ENCODE measurements around the gene C7orf57.
A peak's percentile ranks its signal among the peaks of the same experiment; 100 is the strongest.

C7orf57 gene

GRCh38 chr7:48084727-48085432 lies 49.5 kb downstream of the C7orf57 start:
- DNase-seq (ENCODE audit: extremely low read depth in 1 of 2, low read depth in 1 of 2), result peak; percentile 17 to 39

- no peak for DNase-seq (ENCODE audit: extremely low read depth in 1 of 2, low read depth in 1 of 2)
These were observed 50.1 kb downstream of the C7orf57 start for GRCh38 chr7:48085433-48085791.

- no peak for DNase-seq (ENCODE audit: extremely low read depth in 1 of 2, low read depth in 1 of 2)
These were observed 50.6 kb downstream of the C7orf57 start for GRCh38 chr7:48085942-48086341.

- DNase-seq (ENCODE audit: extremely low read depth in 1 of 2, low read depth in 1 of 2), result no peak
These were observed 52.0 kb downstream of the C7orf57 start for GRCh38 chr7:48087349-48087748.

- DNase-seq (ENCODE audit: extremely low read depth in 1 of 2, low read depth in 1 of 2), result no peak
These were observed 53.3 kb downstream of the C7orf57 start for GRCh38 chr7:48088559-48089045.

- peak; percentile 77 to 87 for DNase-seq (ENCODE audit: extremely low read depth in 1 of 2, low read depth in 1 of 2)
These were observed 54.0 kb downstream of the C7orf57 start, which contains the start of gene UPP1 for GRCh38 chr7:48089046-48090003. Gene UPP1, plus strand, starts transcription at chr7:48089265. Its CDS starts 5,519 bp downstream, at chr7:48094784.

- no peak for DNase-seq (ENCODE audit: extremely low read depth in 1 of 2, low read depth in 1 of 2)
These were observed 54.9 kb downstream of the C7orf57 start for GRCh38 chr7:48090095-48090805.

GRCh38 chr7:48091506-48092433 lies 56.4 kb downstream of the C7orf57 start:
- DNase-seq (ENCODE audit: extremely low read depth in 1 of 2, low read depth in 1 of 2), result no peak

- DNase-seq (ENCODE audit: extremely low read depth in 1 of 2, low read depth in 1 of 2), result no peak
These were observed 59.5 kb downstream of the C7orf57 start for GRCh38 chr7:48094861-48095293.

- no peak for DNase-seq (ENCODE audit: extremely low read depth in 1 of 2, low read depth in 1 of 2)
These were observed 60.9 kb downstream of the C7orf57 start for GRCh38 chr7:48096273-48096672.

GRCh38 chr7:48097521-48098231 lies 62.3 kb downstream of the C7orf57 start:
- no peak for DNase-seq (ENCODE audit: extremely low read depth in 1 of 2, low read depth in 1 of 2)

GRCh38 chr7:48098846-48099245 lies 63.5 kb downstream of the C7orf57 start:
- no peak for DNase-seq (ENCODE audit: extremely low read depth in 1 of 2, low read depth in 1 of 2)

- DNase-seq (ENCODE audit: extremely low read depth in 1 of 2, low read depth in 1 of 2), result no peak
These were observed 64.4 kb downstream of the C7orf57 start for GRCh38 chr7:48099781-48100180.

- no peak for DNase-seq (ENCODE audit: extremely low read depth in 1 of 2, low read depth in 1 of 2)
These were observed 66.0 kb downstream of the C7orf57 start for GRCh38 chr7:48101352-48101751.

- DNase-seq (ENCODE audit: extremely low read depth in 1 of 2, low read depth in 1 of 2), result no peak
These were observed 66.6 kb downstream of the C7orf57 start for GRCh38 chr7:48101968-48102367.

GRCh38 chr7:48102530-48102929 lies 67.2 kb downstream of the C7orf57 start:
- DNase-seq (ENCODE audit: extremely low read depth in 1 of 2, low read depth in 1 of 2), result no peak

GRCh38 chr7:48105045-48105444 lies 69.7 kb downstream of the C7orf57 start:
- DNase-seq (ENCODE audit: extremely low read depth in 1 of 2, low read depth in 1 of 2), result no peak

GRCh38 chr7:48106906-48107659 lies 71.7 kb downstream of the C7orf57 start:
- DNase-seq (ENCODE audit: extremely low read depth in 1 of 2, low read depth in 1 of 2), result no peak

All from activated CD8-positive, alpha-beta memory T cell treated with anti-CD3 and anti-CD28 coated beads for 1 hour (primary cell).